ENCODE data around the gene RAD23B. TPM values are rescaled to one million over a fixed set of nuclear protein-coding genes. Genes with fewer than 3 reads are reported as not detected.
"Not testable (repeated sequence)": the region's sequence is repeated elsewhere in the genome, so short reads cannot be mapped to it uniquely, and the experiment has no call there.

Gene RAD23B
- total RNA-seq (2014; rRNA removed; shearing (Covaris generic)), result 122 and 139 TPM in 2 replicates

GRCh38 chr9:107282759-107283622 lies at the start of gene RAD23B:
Gene RAD23B (plus strand): TSS chr9:107283279. CDS start chr9:107283630, 351 bp downstream.
- DNase-seq (ENCODE audit: low read depth), result peak; percentile 98

DNA sequence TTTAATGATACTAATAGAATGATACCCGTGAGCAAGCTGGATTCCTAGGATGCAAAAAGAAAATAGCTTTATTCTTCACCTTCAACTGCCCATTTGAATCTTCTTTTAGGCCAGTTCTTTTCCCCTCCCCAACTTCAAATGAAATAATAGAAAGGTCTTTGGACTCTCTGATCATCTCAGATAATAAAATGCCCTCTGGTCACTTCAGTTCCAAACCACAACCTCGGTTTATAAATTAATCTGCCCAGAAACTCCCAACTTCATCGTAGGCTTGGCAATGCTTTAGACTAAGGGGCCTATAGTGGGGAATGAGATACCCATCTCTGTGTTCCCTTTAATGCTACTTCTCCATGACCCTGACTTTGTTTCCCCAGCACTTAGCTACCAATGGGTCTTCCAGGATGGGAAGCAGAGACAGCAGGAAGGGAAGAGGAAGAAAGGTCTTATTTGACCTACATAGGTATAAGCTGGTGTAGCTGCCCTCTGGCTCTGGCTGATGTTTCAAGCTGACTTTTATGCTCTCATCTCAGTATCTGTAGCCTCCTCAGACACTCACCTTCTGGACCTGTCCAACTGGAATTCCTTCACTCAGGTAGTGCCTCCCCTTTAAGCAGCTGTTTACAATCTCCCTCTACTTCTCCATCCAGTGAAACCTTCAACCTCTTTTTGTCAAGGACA lies 47.2 kb upstream of the RAD23B start:
- DNase-seq (ENCODE audit: low read depth), result no peak

DNA sequence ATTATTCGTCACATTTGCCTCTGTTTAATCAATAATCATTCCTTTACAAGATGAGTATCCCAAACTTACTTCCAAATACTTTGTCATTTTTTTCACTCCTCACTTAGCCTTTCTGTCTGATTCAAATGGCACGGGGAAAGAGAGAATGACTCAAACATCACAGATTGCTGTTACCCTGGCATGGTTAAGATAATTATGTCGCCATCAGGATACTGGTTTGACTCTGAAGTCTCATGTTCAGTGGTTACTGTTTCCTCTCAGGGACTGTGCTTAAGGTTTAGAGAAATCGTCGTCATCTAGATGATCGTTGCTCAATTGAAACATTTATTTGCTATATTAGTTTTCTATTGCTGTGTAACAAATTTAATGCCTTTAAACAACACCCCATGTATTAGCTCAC lies 45.2 kb upstream of the RAD23B start:
- no peak for DNase-seq (ENCODE audit: low read depth)

DNA sequence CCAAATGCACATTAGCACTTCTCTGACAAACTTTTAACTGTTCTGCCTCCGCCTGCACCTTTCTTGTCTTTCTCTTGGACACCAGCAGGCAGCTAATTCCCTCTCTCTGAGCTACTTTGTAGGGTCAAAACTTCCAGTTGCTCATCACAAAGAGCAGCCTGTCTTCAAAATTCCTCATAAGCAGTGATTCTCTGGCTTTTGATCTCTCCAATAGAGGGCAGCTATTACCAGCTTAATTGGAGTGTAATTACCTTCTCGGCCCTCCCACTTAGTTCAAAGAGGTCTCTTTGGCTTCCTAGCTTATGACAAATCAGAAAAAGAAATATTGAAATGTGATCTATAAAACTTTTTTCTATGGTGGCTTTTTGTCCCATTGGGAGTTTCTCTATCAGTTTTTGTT lies 43.6 kb upstream of the RAD23B start:
- peak; percentile 67 for DNase-seq (ENCODE audit: low read depth)

DNA sequence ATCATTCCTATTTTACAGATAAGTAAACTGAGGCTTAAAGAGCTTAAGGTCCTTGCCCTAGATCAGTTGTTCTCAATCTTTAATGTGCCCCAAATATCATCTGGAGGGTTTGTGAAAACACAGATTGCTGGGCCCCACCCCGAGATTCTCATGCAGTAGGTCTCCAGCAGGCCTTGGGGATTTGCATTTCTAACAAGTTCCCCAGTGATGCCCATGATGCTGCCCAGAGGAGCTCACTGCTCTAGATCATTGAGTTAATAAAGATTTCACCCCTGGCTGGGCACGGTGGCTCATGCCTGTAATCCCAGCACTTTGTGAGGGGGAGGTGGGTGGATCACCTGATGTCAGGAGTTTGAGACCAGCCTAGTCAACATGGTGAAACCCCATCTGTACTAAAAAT lies 42.8 kb upstream of the RAD23B start:
- DNase-seq (ENCODE audit: low read depth), result no peak

DNA sequence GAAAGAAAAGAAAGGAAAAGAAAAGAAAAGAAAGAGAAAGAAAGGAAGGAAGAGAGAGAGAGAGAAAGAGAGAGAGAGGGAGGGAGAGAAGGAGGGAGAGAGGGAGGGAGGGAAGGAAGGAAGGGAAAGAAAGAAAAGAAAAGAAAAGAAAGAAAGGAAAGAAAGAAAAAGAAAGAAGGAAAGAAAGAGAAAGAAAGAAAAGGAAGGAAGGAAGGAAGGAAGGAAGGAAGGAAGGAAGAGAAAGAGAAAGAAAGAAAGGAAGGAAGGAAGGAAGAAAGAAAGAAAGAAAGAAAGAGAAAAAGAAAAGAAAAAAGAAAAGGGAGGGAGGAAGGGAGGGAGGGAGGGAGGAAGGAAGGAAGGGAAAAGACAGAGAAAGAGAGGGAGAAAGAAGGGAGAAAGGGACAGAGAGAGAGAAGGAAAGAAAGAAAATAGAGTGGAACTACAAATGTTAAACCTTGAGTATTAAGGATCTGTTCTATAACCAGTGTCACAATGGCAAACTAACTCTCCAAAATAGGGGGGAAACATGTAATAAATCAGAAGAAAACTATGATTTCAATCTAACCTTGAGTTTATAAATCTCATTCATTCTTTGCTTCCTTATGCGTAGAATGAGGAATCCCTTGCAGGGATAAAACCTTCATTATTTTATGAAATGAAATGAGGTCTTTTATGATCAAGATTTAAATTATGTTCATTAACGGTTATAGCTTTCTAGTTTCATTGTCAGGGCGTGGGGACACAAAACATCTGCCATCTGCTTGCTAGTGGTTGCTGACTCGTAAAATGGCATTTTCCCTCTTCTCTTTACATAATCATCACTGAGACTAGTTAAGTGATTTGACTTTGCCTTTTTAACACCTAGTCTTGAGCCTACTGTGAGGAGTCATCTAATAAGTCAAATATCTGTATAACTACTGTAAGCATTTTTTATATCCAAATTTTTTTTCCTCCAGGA lies 40.7 kb upstream of the RAD23B start:
- peak; percentile 57 for DNase-seq (ENCODE audit: low read depth)

DNA sequence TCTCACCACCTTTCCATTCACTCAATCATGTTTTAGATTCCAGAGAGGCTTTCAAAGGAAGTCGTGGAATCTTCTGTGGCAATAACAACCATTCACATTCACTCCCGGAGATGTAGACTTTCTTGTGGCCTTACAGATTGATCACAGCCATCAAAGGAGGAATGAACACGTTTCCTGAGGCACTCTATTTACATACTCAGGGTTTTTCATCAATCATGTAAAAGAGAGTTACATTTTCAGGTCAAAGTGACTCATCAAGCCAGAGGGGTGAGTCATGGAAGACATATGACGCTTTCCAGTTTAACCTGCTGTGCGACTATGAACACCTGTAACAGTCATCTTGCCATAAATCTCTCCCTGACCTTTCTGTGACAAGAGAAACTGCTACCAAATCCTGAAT lies 39.3 kb upstream of the RAD23B start:
- DNase-seq (ENCODE audit: low read depth), result peak; percentile 80

DNA sequence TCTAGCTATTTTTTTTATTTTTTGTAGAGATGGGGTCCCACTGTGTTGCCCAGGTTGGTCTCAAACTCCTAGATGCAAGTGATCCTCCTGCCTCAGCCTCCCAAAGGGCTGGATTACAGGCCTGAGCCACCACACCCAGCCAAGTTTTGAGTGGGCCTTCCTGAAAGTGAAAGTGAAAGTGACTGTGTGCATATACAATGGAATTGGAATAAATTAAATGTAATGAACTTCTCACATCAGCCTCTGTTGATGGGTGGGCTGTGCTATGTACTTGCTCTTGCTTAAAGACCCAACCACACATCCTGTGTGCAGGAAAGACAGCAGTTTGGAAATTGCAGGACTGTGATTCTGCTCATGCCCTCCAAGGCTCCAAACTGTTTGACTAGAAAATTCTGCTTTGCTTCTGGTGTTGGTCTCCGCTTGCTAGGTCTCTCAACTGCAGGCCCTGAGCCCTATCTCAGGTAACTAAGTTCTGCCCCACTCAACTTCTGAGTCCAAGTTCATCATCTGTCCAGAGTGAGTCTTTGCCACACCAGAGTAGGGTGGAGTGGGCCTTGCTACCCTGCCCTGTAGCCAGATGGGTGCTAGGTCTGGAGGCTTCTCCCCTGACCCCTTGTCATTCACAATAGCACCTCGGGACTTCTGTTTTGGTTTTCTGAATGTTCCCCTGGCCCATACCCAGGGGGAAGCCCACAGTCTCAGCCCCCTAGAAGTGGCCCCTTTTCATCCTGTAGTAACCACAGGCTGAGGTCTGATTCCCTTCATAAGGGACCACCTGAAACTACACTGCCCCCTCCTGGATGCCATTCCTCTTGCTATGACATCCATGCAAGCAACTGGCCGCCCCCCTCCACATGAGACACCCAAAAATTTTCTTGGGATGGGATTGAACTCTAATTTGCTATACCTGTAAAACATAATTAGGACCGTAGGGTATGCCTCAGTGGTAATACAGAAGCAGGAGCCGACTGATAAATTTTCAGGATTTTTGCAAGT lies 36.5 kb upstream of the RAD23B start:
- DNase-seq (ENCODE audit: low read depth), result peak; percentile 55

- DNase-seq (ENCODE audit: low read depth), result no peak
Observed at GRCh38 chr9:107248714-107249113, 34.4 kb upstream of the RAD23B start.

DNA sequence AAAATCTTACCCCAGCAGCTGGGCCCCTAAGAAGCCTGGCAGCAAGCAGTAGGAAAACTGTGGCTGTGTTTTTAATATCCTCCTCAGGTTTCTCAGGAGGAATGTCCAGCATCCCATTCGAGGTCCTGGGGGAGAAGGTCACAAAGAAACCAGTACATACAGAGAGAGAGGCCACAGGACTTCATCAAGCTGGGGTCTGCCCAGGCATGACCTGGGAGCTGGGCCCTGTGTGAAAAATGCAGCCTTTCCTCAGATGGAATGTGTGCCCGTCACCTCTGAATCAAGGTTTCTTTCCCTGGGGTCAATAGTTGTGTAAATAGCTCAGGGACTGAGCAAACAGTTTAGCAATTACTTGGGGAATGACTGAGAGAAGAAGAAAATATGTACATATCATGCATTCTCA lies 33.9 kb upstream of the RAD23B start:
- no peak for DNase-seq (ENCODE audit: low read depth)

GRCh38 chr9:107249665-107250285 lies 33.3 kb upstream of the RAD23B start:
- DNase-seq (ENCODE audit: low read depth), result no peak

- peak; percentile 95 for DNase-seq (ENCODE audit: low read depth)
Observed at GRCh38 chr9:107251756-107252322, 31.2 kb upstream of the RAD23B start.

- DNase-seq (ENCODE audit: low read depth), result no peak
Observed at GRCh38 chr9:107258919-107259318, 24.2 kb upstream of the RAD23B start.

DNA sequence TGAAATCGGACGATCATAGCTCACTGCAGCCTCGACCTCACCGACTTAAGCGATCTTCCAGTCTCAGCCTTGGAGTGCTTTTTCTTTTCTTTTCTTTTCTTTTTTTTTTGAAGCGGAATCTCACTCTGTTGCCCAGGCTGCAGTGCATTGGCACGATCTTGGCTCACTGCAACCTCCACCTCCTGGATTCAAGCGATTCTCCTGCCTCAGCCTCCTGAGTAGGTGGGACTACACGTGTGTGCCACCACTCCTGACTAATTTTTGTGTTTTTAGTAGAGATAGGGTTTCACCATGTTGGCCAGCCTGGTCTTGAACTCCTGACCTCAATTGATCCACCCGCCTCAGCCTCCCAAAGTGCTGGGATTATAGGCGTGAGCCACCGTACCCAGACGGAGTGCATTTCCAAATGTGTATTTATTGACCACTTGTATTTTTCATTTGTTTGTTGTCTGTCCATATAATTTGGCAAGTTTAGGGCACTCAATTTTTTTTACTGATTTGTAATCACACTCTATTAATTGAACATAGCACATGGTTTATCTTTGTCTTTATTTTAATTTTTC lies 23.2 kb upstream of the RAD23B start:
- not testable (repeated sequence) for DNase-seq (ENCODE audit: low read depth)

- peak; percentile 68 for DNase-seq (ENCODE audit: low read depth)
Observed at GRCh38 chr9:107260437-107261081, 22.5 kb upstream of the RAD23B start.

- DNase-seq (ENCODE audit: low read depth), result no peak
Observed at GRCh38 chr9:107261106-107261505, 22.0 kb upstream of the RAD23B start.

DNA sequence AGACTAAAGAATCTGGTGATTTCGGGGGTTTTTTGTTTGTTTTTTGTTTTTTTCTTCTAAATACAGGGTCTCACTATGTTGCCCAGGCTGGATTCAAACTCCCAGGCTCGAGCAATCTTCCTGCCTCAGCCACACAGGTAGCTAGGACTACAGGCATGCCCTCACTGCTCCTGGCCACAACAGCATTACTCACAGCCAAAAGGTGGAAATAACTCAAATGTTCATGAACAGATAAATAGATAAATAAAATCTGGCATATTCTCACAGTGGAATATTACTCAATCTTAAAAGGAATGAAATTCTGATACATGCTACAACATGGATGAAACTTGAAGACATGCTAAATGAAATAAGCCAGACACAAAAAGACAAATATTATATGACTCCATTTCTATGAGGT lies 19.8 kb upstream of the RAD23B start:
- no peak for DNase-seq (ENCODE audit: low read depth)

DNA sequence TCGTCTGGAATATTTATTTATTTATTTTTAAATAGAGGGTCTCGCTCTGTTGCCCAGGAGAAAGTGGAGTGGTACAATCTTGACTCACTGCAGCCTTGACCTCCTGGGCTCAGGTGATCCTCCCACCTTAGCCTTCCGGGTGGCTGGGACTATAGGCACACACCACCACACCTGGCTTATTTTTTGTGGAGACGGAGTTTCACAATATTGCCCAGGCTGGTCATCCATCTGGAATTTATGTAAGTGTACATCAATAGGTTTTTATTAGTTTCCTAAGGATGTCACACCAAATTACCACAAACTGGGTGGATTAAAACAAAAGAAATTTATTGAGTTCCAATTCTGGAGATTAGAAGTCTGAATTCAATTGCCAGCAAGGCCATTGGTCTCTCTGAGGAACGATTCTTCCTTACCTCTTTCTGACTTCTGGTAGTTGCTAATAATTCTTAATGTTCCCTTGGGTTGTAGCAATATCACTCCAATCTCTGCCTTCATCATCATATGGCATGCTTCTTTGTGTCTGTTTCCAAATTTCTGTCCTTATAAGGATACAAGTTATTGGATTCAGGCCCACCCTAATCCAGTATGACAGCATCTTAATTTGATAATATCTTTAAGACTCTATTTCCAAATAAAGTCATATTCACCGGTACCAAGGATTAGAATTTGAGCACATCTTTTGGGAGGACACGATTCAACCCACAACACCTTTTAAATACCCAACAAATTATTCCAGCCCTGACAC lies 16.3 kb upstream of the RAD23B start:
- no peak for DNase-seq (ENCODE audit: low read depth)

Data from RPMI7951 (cell line).